M059J (cell line): ENCODE measurements around the gene CHST11. TPM values are rescaled to one million over a fixed set of nuclear protein-coding genes. Genes with fewer than 3 reads are reported as not detected.

Experiments used
- DNase-seq: peaks from one replicate; pipeline ENCODE4 v3.0.0-alpha.2; 2012; ENCODE audit warnings: low read depth
- total RNA-seq: library from RNA; depleted of rRNA; stranded (reverse); fragments of >200 nt; shearing (Covaris generic); gene quantifications from 2 replicates; pipeline ENCODE4 v1.2.3, GENCODE V29; 2014

Gene CHST11
- total RNA-seq, 1 experiment from 2014 or later = 19.6 TPM

DNA sequence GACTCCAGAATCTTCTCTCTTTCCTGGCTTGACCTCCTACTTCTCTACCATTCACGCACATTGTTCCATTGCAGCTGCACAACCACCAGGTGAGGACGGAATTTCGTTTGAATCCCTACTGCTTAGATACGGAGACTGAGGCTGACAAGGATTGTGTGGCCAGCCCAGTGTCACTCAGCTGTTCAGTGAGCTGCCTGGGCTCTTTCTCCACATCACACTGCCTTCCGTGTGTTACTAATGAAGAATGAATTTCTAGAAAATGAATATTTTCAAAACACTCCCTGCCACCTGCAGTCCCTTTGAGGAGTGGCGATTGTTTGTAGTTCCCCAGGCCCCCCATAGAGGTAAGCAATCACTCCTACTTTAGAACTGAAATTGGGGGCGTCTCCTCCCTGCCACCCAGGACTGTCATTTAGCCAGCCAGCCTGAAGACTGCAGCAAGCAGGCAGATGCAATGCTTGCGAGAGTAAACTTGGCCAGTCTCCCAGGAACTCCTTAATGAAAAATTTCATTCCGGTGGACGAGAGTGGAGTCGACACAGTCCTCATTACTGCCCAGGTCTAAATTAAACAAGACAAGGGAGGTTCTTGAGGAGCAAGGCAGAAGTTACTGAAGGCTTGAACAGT is 261.7 kb downstream of the CHST11 start:
- DNase-seq = no peak

GRCh38 chr12:104719700-104720338 is 263.1 kb downstream of the CHST11 start:
- DNase-seq = no peak

DNA sequence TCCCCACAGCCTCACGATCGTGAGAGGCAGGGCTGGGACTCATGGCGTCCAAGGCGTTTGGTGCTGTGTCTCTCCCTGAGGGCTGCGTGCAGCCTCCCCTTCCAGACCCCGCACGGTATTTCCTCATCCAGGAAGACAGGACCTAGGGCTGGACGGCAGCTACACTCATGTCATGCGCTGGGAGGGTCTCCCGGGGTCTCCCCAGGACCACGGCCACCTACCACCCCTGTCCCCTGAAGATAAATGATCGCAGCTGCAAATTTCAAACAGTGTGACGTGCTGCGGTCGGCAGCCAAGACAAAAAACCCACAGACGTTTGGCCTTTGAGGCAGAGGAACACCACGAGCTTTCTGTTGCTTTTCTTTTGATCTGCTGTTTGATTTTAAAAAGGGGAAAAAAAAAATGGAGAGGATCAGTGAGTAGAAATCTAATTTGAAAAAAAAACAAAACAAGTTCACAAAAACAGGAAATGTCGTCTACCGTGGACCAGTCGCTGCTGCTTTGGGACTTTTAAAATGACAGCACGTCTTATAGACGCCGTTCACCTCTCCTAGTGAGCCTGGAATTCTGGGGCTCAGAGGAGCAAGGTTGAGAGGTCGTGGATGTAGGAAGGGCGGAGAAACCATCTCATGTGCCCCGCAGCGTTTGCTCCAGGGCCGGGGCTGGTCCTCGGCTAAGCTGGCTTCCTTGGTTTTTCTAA is 263.7 kb downstream of the CHST11 start:
- DNase-seq = no peak

DNA sequence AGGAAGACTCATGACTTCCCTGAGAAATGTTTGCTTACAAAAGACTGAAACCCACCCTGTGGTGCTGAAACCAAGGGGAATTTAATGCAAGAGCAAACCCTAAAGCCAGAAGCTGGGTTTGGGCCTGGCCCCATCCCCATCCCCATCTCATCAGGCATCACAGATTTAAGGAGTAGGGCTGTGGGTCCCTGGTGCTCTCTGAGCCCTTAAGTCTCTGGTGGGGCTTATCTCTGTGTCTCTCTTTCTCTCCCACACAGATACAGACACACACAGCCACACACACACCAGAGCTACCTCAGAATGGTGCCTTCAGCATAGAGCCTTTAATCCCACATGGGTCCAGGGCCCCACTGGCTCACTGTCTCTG is 264.3 kb downstream of the CHST11 start:
- no peak for DNase-seq

DNA sequence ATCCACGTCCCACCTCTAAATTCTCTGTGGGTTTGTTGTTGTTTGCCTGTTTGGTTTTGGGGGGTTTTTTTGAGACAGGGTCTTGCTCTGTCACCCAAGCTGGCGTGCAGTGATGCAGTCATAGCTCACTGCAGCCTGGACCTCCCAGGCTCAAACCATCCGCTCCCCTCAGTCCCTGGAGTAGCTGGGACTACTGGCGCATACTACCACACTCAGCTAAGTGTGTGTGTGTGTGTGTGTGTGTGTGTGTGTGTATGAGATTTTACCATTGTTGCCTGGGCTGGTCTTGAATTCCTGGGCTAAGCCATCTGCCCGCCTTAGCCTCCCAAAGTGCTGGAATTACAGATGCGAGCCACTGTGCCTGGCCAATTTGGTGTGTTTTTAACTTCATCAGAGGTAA is 265.2 kb downstream of the CHST11 start:
- no peak for DNase-seq

DNA sequence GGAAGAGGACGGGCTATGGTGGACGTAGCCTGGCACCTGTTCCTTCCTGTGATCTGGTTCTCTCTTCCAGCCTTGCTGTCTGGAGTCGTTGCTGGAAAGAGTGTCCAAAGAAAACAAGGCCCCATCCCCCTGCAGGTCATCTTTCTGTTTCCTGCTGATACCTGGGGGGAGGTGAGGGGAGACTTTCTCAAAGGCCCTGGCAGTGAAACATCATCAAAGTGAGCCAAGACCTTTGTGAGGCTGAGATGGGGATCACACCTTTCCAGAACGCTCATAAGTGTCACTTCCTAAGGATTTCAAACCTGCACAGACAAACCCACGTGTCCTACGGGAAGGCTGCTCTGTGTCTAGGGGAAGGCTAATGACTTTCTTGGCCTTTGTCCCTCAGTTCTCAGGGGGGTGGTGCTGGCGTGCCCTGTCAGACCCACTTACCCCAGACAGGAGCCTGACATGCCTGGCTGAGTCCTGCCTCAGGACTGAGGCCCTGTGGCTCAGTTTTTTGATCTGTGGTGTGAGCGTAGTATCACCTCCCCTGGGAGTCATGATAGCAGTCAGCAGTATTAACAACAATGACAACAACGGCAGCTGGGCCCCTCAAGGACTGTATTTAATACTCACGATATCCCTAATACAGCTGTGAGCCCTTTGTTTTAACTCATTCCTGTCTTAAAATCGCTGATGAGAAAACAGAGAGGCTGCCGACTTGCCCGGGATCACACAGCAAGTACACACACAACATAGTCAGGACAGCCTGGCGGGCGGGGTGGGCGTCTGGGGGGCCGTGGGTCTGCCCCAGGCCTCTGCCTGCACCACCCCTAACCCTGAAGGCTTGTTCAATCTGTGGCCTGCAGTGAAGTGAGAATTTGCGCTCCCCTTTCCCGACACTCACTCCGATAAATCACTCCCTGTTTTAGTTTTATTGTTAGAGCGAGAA is 266.1 kb downstream of the CHST11 start:
- no peak for DNase-seq

DNA sequence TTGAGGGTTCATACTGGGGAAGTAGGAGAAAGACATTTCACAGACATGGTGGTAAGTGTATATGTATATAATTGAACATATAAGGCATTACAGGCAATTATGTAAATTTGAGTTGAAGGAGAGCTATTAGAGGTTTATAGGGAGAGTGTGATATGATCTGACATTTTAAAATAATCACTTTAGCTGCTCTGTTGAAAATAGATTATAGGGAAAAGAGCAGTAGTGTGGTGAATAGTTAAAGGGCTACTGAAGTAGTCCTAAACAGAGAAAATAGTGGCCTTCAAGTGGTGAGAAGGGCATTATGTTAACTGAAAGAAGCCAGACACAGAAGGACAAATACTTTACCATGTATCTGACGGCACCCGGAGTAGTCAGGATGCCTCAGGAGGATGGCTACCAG is 267.1 kb downstream of the CHST11 start:
- DNase-seq = no peak

GRCh38 chr12:104724992-104725585 is 268.3 kb downstream of the CHST11 start:
- peak; percentile 52 for DNase-seq

DNA sequence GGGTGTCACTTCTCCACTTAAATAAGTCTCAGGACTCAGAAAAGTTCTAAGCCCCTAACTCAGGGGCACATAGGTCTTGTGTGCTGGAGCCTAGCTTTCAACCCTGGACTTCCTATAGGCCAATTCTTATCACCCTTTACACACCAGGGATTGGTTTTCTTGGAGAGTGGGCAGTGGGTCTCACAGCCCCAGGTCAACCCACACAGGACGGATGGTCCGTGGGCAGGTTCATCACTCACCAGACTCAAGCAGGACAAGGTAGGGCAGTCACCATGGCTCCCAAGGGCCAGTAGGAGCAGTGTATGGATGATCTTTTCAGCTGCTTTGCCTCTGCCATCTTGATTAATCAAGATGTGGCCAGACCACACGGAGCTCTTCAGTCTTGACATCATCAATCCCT is 268.9 kb downstream of the CHST11 start:
- DNase-seq = no peak

- no peak for DNase-seq
Measured at GRCh38 chr12:104727726-104728465, 271.1 kb downstream of the CHST11 start.

GRCh38 chr12:104729091-104729490 is 272.3 kb downstream of the CHST11 start:
- no peak for DNase-seq

GRCh38 chr12:104729610-104730446 is 273.1 kb downstream of the CHST11 start:
- DNase-seq = no peak

- DNase-seq = no peak
Measured at GRCh38 chr12:104730763-104731162, 274.0 kb downstream of the CHST11 start.

DNA sequence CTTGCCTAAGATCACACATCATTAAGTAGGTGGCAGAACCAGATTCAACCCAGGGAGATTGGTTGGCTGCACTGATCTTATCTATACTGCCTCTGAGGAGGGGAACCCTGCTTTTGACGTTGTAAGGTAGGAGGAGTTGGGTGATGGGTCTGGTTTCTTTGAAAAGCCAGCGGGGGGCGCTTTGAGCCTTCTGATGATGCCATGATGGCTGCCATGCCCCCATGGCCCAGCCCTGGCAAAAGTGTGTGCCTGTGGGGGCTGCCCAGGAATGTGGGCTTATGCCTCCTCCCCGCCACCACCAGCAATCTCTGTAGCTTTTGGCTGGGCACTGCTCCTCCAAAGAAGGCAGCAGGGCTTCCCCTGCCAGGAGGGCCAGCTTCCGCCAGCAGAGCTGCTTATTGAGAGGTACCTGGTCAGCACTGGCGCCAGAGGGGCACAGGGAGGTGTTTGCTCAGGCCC is 277.0 kb downstream of the CHST11 start:
- DNase-seq = no peak

- peak; percentile 24 for DNase-seq
Measured at GRCh38 chr12:104734541-104735095, 277.9 kb downstream of the CHST11 start.

GRCh38 chr12:104735801-104736200 is 279.1 kb downstream of the CHST11 start:
- no peak for DNase-seq

DNA sequence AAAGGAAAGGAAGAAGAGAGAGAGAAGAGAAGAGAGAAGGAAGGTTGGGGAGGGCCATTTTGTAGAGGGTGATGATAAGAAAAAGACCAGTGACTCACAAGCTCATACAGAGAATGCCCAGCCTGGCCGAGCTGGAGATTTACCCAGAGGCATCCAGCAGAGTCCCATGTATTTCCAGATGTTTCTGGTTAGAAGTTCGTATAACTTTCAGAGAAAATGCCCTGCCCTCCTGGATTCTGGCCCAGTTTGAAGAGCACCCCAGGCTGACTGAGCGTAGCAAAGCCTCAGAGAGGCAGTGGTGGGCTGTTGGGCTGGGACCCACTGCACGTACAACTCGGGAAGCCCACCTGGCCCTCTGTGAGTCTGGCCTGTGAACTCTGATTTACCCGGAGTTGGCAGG is 279.6 kb downstream of the CHST11 start:
- peak; percentile 30 for DNase-seq

DNA sequence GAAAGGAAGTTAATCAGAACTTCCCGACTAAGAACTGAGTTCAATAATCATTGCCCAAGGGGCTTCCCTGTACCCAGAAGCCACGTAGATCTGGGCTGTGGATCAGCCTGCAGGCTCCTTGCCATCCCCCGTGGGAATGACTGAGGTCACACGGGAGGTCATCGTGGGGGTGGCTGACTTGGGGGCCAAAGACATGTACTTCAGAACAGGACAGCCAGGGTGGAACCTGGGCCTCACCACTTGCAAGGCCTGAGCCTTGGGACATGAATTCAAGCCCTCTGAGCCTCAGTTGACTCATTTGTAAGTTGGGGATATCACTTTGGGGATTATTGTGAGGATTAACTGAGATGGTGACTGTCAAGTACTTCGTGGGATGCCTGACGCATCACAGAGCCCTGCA is 280.4 kb downstream of the CHST11 start:
- no peak for DNase-seq

GRCh38 chr12:104737791-104738301 is 281.1 kb downstream of the CHST11 start:
- no peak for DNase-seq
